ENCODE measurements around the gene BHMT.
"Not testable (repeated sequence)": the region's sequence is repeated elsewhere in the genome, so short reads cannot be mapped to it uniquely, and the experiment has no call there.

BHMT gene

GRCh38 chr5:79135790-79136553 is 24.4 kb downstream of the BHMT start:
- Mint-ChIP-seq H3K4me3 (no peak overlapping the region), H3K9me3 (ENCODE audit: low read depth) (no peaks in the 10 kb centered on the region), H3K27me3 (no peaks in the 10 kb centered on the region), H3K36me3 (no peaks in the 10 kb centered on the region), H3K4me1 (ENCODE audit: low read depth) (peaks cover 8% of the 10 kb centered on the region), H3K27ac (no peak overlapping the region)

- Mint-ChIP-seq H3K4me3 (no peak overlapping the region), H3K36me3 (no peaks in the 10 kb centered on the region), H3K27me3 (no peaks in the 10 kb centered on the region), H3K27ac (no peak overlapping the region), H3K4me1 (ENCODE audit: low read depth) (peaks cover 8% of the 10 kb centered on the region), H3K9me3 (ENCODE audit: low read depth) (no peaks in the 10 kb centered on the region)
These were observed 25.0 kb downstream of the BHMT start for GRCh38 chr5:79136618-79137017.

GRCh38 chr5:79140553-79140952 is 28.9 kb downstream of the BHMT start:
- Mint-ChIP-seq H3K27ac (no peak overlapping the region), H3K4me1 (ENCODE audit: low read depth) (no peaks in the 10 kb centered on the region), H3K36me3 (no peaks in the 10 kb centered on the region), H3K9me3 (ENCODE audit: low read depth) (no peaks in the 10 kb centered on the region), H3K27me3 (peaks cover 5% of the 10 kb centered on the region), H3K4me3 (no peak overlapping the region)

GRCh38 chr5:79143684-79144379 is 32.2 kb downstream of the BHMT start:
- Mint-ChIP-seq H3K9me3 (ENCODE audit: low read depth) (no peaks in the 10 kb centered on the region), H3K4me1 (ENCODE audit: low read depth) (no peaks in the 10 kb centered on the region), H3K4me3 (no peak overlapping the region), H3K36me3 (no peaks in the 10 kb centered on the region), H3K27ac (no peak overlapping the region), H3K27me3 (peaks cover 5% of the 10 kb centered on the region)

GRCh38 chr5:79147076-79147475 is 35.5 kb downstream of the BHMT start:
- H3K27ac Mint-ChIP-seq = no peak overlapping the region
- H3K4me1 Mint-ChIP-seq (ENCODE audit: low read depth) = no peaks in the 10 kb centered on the region
- H3K36me3 Mint-ChIP-seq = no peaks in the 10 kb centered on the region
- no peaks in the 10 kb centered on the region for H3K9me3 Mint-ChIP-seq (ENCODE audit: low read depth)
- H3K4me3 Mint-ChIP-seq = no peak overlapping the region
- H3K27me3 Mint-ChIP-seq = peaks cover 8% of the 10 kb centered on the region

GRCh38 chr5:79149433-79149832 is 37.8 kb downstream of the BHMT start:
- H3K27ac Mint-ChIP-seq = no peak overlapping the region
- H3K4me1 Mint-ChIP-seq (ENCODE audit: low read depth) = no peaks in the 10 kb centered on the region
- H3K9me3 Mint-ChIP-seq (ENCODE audit: low read depth) = no peaks in the 10 kb centered on the region
- H3K36me3 Mint-ChIP-seq = no peaks in the 10 kb centered on the region
- H3K27me3 Mint-ChIP-seq = peaks cover 5% of the 10 kb centered on the region
- no peak overlapping the region for H3K4me3 Mint-ChIP-seq

DNA sequence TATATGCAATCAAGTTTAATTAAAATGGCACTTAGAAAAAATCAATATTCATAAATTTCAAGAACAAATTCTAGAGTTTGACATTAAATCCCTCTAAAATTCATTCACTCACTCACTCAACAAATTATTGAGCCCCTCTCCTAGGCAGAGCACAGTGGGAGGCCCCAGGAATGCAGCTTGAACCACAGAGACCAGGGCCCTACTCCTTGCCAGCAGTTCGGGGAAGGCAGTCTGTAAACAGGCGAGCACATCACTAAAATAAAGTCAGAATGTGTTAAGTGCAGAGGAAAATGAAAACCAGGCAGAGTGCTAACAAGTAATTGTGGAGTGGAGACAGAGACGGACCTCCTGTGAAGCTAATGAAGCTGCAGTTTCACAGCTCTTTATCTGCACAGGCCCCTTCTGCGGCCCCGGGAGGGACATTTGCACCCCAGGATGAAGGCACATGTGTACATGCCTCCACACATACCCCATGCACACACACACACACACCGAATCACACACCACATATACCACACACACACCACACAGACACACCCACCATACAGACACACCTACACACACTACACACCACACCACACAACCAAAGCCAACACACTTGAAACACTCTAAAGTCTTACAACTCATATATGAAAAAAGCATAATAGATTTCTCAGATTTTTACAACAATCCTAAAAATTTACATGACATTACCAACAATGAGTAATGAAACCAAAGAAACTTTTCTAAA is 40.5 kb downstream of the BHMT start:
- peaks cover 11% of the 10 kb centered on the region for H3K27me3 Mint-ChIP-seq
- no peaks in the 10 kb centered on the region for H3K9me3 Mint-ChIP-seq (ENCODE audit: low read depth)
- no peaks in the 10 kb centered on the region for H3K36me3 Mint-ChIP-seq
- no peaks in the 10 kb centered on the region for H3K4me1 Mint-ChIP-seq (ENCODE audit: low read depth)
- H3K4me3 Mint-ChIP-seq = no peak overlapping the region
- no peak overlapping the region for H3K27ac Mint-ChIP-seq

DNA sequence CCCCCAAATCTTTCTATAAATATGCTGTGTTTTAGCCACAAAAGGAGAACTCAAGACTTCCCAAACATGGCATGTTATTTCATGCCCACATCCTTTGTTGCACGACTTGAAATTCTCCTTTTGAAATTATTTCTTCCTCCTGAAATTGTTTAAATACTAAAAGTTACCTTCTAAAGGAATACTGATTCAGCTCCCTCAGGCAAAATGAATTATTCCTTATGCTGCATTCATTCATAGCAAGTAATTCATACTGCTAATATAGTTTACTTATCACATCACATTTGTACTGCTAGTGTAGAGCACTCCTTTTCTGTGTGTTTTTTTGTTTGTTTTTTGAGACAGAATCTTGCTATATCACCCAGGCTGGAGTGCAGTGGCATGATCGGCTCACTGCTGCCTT is 45.7 kb downstream of the BHMT start:
- no peaks in the 10 kb centered on the region for H3K36me3 Mint-ChIP-seq
- peaks cover 9% of the 10 kb centered on the region for H3K27me3 Mint-ChIP-seq
- no peaks in the 10 kb centered on the region for H3K4me1 Mint-ChIP-seq (ENCODE audit: low read depth)
- H3K4me3 Mint-ChIP-seq = no peak overlapping the region
- H3K9me3 Mint-ChIP-seq (ENCODE audit: low read depth) = no peaks in the 10 kb centered on the region
- H3K27ac Mint-ChIP-seq = no peak overlapping the region

DNA sequence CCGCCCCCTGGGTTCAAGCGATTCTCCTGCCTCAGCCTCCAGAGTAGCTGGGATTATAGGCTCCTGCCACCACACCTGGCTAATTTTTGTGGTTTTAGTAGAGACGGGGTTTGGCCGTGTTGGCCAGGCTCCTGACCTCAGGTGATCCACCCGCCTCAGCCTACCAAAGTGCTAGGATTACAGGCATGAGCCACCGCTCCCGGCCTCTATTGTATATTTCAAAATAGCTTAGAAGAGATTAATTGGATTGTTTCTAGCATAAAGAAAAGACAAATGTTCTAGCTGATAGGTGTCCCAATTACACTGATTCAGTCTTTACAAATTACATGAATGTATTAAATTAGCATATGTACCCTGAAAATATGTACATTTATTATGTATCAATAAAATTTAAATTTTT is 50.0 kb downstream of the BHMT start:
- H3K27ac Mint-ChIP-seq; H3K4me1 Mint-ChIP-seq (ENCODE audit: low read depth); H3K36me3 Mint-ChIP-seq; H3K9me3 Mint-ChIP-seq (ENCODE audit: low read depth); H3K27me3 Mint-ChIP-seq; H3K4me3 Mint-ChIP-seq: not testable (repeated sequence)

DNA sequence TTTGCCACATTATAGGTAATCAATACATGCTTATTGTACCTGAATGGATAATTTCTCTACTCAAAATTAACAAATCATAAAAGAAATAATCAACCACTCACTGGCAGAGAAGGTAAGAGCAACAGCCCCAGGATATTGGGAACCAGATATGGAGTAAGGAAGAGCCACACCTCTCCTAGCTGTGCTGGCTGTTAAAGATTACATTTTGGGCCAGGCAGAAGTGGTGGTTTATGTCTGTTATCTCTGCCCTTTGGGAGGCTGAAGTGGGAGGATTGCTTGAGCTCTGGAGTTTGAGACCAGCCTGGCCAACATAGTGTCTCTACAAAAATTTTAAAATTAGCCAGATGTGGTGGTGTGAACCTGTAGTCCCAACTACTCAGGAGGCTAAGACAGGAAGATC is 56.4 kb downstream of the BHMT start:
- Mint-ChIP-seq H3K36me3 (no peaks in the 10 kb centered on the region), H3K4me1 (ENCODE audit: low read depth) (no peaks in the 10 kb centered on the region), H3K27ac (no peak overlapping the region), H3K9me3 (ENCODE audit: low read depth) (no peaks in the 10 kb centered on the region), H3K27me3 (peaks cover 2% of the 10 kb centered on the region), H3K4me3 (no peak overlapping the region)

DNA sequence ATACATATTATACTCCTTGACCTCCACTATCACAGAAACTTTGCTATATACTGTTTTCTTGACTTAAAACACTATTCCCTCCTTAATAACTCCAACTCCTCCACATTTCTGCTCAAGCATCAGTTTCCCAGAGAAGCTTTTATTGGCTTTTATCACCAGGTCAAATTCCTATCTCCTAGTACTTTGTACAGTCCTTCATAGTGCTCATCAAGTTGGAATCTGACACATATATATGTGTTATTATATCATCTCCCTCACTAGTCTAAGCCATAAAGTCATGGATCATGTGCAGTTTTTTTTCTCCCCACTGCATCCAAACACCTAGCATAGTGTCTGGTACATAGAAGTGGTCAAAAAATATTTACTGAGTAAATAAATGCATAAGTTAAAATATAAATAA is 59.1 kb downstream of the BHMT start:
- H3K27me3 Mint-ChIP-seq = peaks cover 2% of the 10 kb centered on the region
- H3K36me3 Mint-ChIP-seq = no peaks in the 10 kb centered on the region
- no peaks in the 10 kb centered on the region for H3K4me1 Mint-ChIP-seq (ENCODE audit: low read depth)
- H3K9me3 Mint-ChIP-seq (ENCODE audit: low read depth) = no peaks in the 10 kb centered on the region
- no peak overlapping the region for H3K4me3 Mint-ChIP-seq
- no peak overlapping the region for H3K27ac Mint-ChIP-seq

DNA sequence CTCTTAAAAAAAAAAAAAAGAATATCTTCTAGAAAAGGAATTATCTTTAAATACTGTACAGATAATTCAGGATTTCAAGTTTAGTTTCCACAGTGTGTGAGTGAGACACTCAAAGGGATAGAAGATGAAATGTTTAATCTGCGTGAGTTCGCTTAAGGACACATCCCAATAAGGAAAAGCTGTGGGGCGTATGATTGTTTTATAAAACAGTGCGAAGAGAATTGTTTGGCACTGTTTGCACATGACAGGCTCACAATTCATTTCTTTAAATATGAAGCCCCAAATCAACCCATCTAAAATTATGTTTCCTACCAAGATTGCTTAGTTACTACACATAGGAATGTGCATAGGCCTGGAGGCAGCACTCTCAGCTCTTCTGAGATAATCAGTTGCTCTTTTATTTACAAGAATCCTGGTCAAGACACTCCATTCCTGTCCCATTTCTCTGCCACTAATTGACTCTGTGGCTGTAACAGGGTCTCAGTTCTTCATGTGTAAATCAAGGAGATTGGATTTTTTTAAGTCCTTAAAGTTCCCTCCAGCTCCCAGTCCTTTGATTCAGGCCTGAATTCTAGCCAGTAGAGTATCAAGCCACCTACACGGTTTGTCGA is 60.1 kb downstream of the BHMT start:
- no peaks in the 10 kb centered on the region for H3K9me3 Mint-ChIP-seq (ENCODE audit: low read depth)
- H3K27me3 Mint-ChIP-seq = peaks cover 2% of the 10 kb centered on the region
- no peak overlapping the region for H3K4me3 Mint-ChIP-seq
- no peaks in the 10 kb centered on the region for H3K4me1 Mint-ChIP-seq (ENCODE audit: low read depth)
- H3K36me3 Mint-ChIP-seq = no peaks in the 10 kb centered on the region
- no peak overlapping the region for H3K27ac Mint-ChIP-seq

DNA sequence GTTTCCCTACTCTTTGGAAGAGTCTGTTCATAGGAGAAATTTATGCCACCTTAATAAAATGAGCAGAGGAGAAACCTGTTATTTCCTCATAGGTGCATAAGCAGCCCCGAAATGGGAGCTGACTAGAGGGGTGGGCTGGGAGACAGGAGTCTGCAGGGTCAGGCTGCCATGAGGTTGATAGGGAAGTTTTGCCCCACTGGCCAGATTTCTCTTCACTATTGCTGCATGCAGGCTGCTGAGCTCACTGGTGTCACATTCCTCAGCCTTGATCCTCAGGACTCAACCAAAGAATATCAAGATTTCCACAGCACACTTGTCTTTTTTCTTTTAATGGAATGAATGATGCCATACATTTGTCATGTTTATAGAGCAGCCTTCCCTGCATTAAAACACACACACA is 60.7 kb downstream of the BHMT start:
- H3K27me3 Mint-ChIP-seq = peaks cover 2% of the 10 kb centered on the region
- no peaks in the 10 kb centered on the region for H3K9me3 Mint-ChIP-seq (ENCODE audit: low read depth)
- no peaks in the 10 kb centered on the region for H3K4me1 Mint-ChIP-seq (ENCODE audit: low read depth)
- H3K4me3 Mint-ChIP-seq = no peak overlapping the region
- no peak overlapping the region for H3K27ac Mint-ChIP-seq
- H3K36me3 Mint-ChIP-seq = no peaks in the 10 kb centered on the region

GRCh38 chr5:79173626-79174025 is 62.0 kb downstream of the BHMT start:
- Mint-ChIP-seq H3K27me3 (peaks cover 2% of the 10 kb centered on the region), H3K9me3 (ENCODE audit: low read depth) (no peaks in the 10 kb centered on the region), H3K4me1 (ENCODE audit: low read depth) (no peaks in the 10 kb centered on the region), H3K27ac (no peak overlapping the region), H3K36me3 (no peaks in the 10 kb centered on the region), H3K4me3 (no peak overlapping the region)

- not testable (repeated sequence) for H3K4me3 Mint-ChIP-seq; H3K4me1 Mint-ChIP-seq (ENCODE audit: low read depth); H3K36me3 Mint-ChIP-seq; H3K9me3 Mint-ChIP-seq (ENCODE audit: low read depth); H3K27ac Mint-ChIP-seq; H3K27me3 Mint-ChIP-seq
These were observed 68.8 kb downstream of the BHMT start for GRCh38 chr5:79180449-79180848.

Data from activated naive CD8-positive, alpha-beta T cell (primary cell).